Testis (tissue), 2 donors: ENCODE measurements around the gene C11orf54.

Source experiments
- POLR2A ChIP-seq: fragments of 450-650 bp; IDR thresholded peaks from one replicate; pipeline ENCODE4 v1.6.1; 2017; ENCODE audit warnings: antibody characterized with exemption, mild to moderate bottlenecking, moderate library complexity
- TF ChIP-seq, protein P1 (sequence below), 3 experiments: fragments of 450-650 bp in 2 of 3; fragments of 200-600 bp in 1 of 3; sonication (generic) in 1 of 3; IDR thresholded peaks; one replicate each; pipeline ENCODE4 v1.5.1; 2016 to 2019; ENCODE audit warnings: antibody characterized with exemption in 3 of 3, mild to moderate bottlenecking in 2 of 3, moderate library complexity in 1 of 3

DNA sequence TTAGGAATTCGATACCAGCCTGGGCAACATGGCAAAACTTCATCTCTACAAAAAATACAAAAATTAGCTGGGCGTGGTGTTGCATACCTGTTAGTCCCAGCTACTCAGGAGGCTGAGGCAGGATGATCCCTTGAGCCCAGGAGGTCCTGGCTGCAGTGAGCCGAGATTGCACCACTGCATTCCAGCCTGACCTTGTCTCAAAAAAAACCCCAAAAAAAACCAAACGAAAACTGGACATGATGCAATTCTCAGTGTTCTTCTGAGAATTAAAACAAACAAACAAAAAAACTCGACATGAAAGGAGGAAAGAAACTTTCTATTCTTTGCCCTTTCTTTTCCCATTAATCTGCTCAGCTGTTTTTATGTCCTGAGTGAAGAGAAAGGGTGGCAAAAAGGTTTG, 50.0 kb downstream of the C11orf54 start:
- TF ChIP-seq, protein P1, sequence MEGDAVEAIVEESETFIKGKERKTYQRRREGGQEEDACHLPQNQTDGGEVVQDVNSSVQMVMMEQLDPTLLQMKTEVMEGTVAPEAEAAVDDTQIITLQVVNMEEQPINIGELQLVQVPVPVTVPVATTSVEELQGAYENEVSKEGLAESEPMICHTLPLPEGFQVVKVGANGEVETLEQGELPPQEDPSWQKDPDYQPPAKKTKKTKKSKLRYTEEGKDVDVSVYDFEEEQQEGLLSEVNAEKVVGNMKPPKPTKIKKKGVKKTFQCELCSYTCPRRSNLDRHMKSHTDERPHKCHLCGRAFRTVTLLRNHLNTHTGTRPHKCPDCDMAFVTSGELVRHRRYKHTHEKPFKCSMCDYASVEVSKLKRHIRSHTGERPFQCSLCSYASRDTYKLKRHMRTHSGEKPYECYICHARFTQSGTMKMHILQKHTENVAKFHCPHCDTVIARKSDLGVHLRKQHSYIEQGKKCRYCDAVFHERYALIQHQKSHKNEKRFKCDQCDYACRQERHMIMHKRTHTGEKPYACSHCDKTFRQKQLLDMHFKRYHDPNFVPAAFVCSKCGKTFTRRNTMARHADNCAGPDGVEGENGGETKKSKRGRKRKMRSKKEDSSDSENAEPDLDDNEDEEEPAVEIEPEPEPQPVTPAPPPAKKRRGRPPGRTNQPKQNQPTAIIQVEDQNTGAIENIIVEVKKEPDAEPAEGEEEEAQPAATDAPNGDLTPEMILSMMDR (IDR thresholded peaks at IDR 0.05), result no peak
- TF ChIP-seq POLR2A, result no peak
